GM12872 (cell line): ENCODE data around the gene PLSCR2.

Experiments
- CTCF ChIP-seq: IDR thresholded peaks from 3 replicates; pipeline ENCODE4 v1.5.1; 2011; ENCODE audit warnings: low read depth, mild to moderate bottlenecking, low read length, moderate library complexity; ENCODE audit not compliant: insufficient read depth

PLSCR2 gene

GRCh38 chr3:146504498-146505197 lies 35.3 kb upstream of the PLSCR2 start:
- no peak for TF ChIP-seq CTCF

GRCh38 chr3:146503461-146504202 lies 34.3 kb upstream of the PLSCR2 start:
- no peak for TF ChIP-seq CTCF

- TF ChIP-seq CTCF: no peak
Observed at GRCh38 chr3:146502887-146503460, 33.6 kb upstream of the PLSCR2 start.

- no peak for TF ChIP-seq CTCF
Observed at GRCh38 chr3:146501752-146502151, 32.4 kb upstream of the PLSCR2 start.

- TF ChIP-seq CTCF: no peak
Observed at GRCh38 chr3:146499701-146500100, 30.3 kb upstream of the PLSCR2 start.

GRCh38 chr3:146498002-146498736 lies 28.8 kb upstream of the PLSCR2 start:
- TF ChIP-seq CTCF: no peak

- TF ChIP-seq CTCF: no peak
Observed at GRCh38 chr3:146496726-146497125, 27.4 kb upstream of the PLSCR2 start.
